Keratinocyte (primary cell): ENCODE data around the gene CUL4A.

Source experiments
- EZH2 ChIP-seq: IDR thresholded peaks from one replicate; pipeline ENCODE4 v1.6.1; 2012; ENCODE audit warnings: inconsistent platforms, mild to moderate bottlenecking, low read length, moderate library complexity
- TF ChIP-seq, protein P1 (sequence below), 3 experiments: IDR thresholded peaks in 1 of 3; conservative IDR thresholded peaks in 1 of 3; optimal IDR thresholded peaks in 1 of 3; 2 replicates in 2 of 3; 3 replicates in 1 of 3; pipeline versions ENCODE3 to v1.5.1; 2011; ENCODE audit warnings: low read length in 3 of 3, mild to moderate bottlenecking in 3 of 3, moderate library complexity in 2 of 3, control low read depth in 1 of 3, inconsistent platforms in 1 of 3; ENCODE audit not compliant: insufficient read depth in 2 of 3; ENCODE audit errors: extremely low read depth in 1 of 3

DNA sequence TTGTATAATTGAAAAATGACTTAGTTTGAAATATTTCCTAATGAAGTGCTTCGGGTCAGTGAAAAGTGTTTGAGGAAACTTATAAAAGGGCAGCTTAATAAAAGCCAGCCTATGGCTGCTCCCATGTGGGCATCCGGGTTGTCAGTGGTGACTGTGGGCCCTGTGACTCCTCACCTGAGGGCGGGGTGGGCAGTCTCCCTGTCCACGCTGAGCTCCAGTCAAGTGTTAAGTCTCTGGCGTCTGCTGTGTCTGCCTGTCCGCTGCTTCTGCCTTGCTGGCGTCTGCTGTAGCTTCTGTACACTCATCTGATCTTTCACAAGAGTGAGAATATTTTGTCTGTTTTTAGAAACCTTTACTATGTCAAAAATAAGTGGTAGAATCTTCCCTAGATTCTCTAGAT is 94.7 kb downstream of the CUL4A start:
- TF ChIP-seq, protein P1, sequence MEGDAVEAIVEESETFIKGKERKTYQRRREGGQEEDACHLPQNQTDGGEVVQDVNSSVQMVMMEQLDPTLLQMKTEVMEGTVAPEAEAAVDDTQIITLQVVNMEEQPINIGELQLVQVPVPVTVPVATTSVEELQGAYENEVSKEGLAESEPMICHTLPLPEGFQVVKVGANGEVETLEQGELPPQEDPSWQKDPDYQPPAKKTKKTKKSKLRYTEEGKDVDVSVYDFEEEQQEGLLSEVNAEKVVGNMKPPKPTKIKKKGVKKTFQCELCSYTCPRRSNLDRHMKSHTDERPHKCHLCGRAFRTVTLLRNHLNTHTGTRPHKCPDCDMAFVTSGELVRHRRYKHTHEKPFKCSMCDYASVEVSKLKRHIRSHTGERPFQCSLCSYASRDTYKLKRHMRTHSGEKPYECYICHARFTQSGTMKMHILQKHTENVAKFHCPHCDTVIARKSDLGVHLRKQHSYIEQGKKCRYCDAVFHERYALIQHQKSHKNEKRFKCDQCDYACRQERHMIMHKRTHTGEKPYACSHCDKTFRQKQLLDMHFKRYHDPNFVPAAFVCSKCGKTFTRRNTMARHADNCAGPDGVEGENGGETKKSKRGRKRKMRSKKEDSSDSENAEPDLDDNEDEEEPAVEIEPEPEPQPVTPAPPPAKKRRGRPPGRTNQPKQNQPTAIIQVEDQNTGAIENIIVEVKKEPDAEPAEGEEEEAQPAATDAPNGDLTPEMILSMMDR (optimal IDR thresholded peaks at IDR 0.05 in 1 of 3, IDR thresholded peaks at IDR 0.05 in 1 of 3, conservative IDR thresholded peaks at IDR 0.05 in 1 of 3; ENCODE audit: extremely low read depth in 1 of 3, insufficient read depth in 2 of 3, low read length in 3 of 3) = no peak
- no peak for TF ChIP-seq EZH2
